ENCODE results near the gene JPH3. TPM values are rescaled to one million over a fixed set of nuclear protein-coding genes. Genes with fewer than 3 reads are reported as not detected.

JPH3 gene
- total RNA-seq, 1 experiment from 2014 or later = 39.0 TPM

DNA sequence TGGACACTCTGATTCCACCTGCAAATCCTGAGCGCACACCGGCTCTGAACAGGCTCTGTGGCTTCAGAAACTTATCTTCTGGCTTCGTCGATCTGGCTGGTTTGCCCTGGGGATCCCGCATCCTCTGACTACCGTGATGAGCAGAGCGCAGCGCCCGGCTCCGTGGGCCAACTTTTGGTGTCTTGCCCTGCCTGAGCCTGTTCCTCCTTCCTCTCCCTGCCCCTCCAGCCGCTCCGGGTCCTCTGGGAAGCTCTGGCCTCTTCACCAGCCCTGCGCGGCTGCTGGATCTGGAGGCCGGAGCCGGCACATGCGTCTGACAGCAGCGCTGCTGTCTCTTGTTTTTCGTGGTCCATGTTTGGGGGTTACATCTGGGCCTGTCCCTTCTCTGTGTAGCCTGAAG is 65.6 kb downstream of the JPH3 start (continued):
- TF ChIP-seq ZNF138 (CRISPR knock-in tag; conservative IDR thresholded peaks at IDR 0.05) (no peak), MYBL2 (CRISPR knock-in tag; IDR thresholded peaks at IDR 0.05) (no peak), GTF2I (CRISPR knock-in tag; conservative IDR thresholded peaks at IDR 0.05) (no peak)

DNA sequence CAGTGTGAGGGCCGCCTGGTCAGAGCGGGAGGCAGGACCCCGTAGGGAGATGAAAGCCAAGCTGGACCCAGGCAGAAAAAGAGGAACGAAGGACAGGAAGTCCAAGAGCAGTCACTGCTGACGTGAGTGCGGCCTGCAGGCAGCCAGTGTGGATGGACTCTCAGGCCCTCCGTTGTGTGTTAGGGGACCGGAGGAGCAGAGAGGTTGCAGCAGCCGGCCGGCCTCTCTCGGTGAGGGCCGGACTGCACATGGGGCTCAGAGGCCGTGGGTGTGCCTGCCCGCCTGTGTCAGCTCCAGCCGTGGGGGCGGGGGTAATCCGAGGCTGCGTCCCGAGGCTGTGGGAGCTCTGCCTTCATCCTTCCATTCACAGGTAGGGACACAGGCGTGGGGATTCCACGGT is 67.4 kb downstream of the JPH3 start:
- Mint-ChIP-seq H3K36me3 (no peaks in the 10 kb centered on the region), H3K9me3 (no peaks in the 10 kb centered on the region), H3K4me1 (peaks cover 3% of the 10 kb centered on the region), H3K4me3 (no peak overlapping the region), H3K27me3 (ENCODE audit: low read depth) (no peaks in the 10 kb centered on the region), H3K27ac (no peak overlapping the region; the same call in 1 of the 2 replicates)
- TF ChIP-seq IRF2 (CRISPR knock-in tag; IDR thresholded peaks at IDR 0.05; ENCODE audit: borderline replicate concordance, low read depth) (no peak), ESRRA (CRISPR knock-in tag; IDR thresholded peaks at IDR 0.05; ENCODE audit: borderline replicate concordance) (no peak), NR1H2 (CRISPR knock-in tag; IDR thresholded peaks at IDR 0.05) (no peak), ZNF121 (CRISPR knock-in tag; IDR thresholded peaks at IDR 0.05) (no peak), CREB1 (CRISPR knock-in tag; IDR thresholded peaks at IDR 0.05) (no peak), RORB (CRISPR knock-in tag; IDR thresholded peaks at IDR 0.05) (no peak), ATF2 (CRISPR knock-in tag; IDR thresholded peaks at IDR 0.05; ENCODE audit: borderline replicate concordance, low read depth) (no peak)
- DNase-seq (ENCODE audit: low spot score) (no peak), ATAC-seq (no peak)
- ChIA-PET POLR2A (no interaction called here), CTCF (interaction anchor here (1.3 kb wide), 1 partner anchor 98 kb away, joined by 4 read pairs; no protein-coding TSS in a partner anchor)

GRCh38 chr16:87671221-87671620 is 68.9 kb downstream of the JPH3 start:
- ATAC-seq (no peak), DNase-seq (ENCODE audit: low spot score) (no peak)
- ChIA-PET POLR2A (no interaction called here), CTCF (no interaction called here)
- Mint-ChIP-seq H3K4me1 (peaks cover 6% of the 10 kb centered on the region), H3K36me3 (no peaks in the 10 kb centered on the region), H3K4me3 (no peak overlapping the region), H3K27me3 (ENCODE audit: low read depth) (no peaks in the 10 kb centered on the region), H3K27ac (no peak overlapping the region), H3K9me3 (no peaks in the 10 kb centered on the region)
- no peak for TF ChIP-seq ZBTB21 (CRISPR knock-in tag; IDR thresholded peaks at IDR 0.05; ENCODE audit: borderline replicate concordance)
- TF ChIP-seq ZNF317 (CRISPR knock-in tag; IDR thresholded peaks at IDR 0.05; ENCODE audit: borderline replicate concordance, low read depth) = no peak

- ATAC-seq (no peak), DNase-seq (ENCODE audit: low spot score) (no peak)
- H3K27ac Mint-ChIP-seq = no peak overlapping the region
- no peaks in the 10 kb centered on the region for H3K9me3 Mint-ChIP-seq
- TF ChIP-seq KAT7 (CRISPR knock-in tag; IDR thresholded peaks at IDR 0.05; ENCODE audit: borderline replicate concordance) (no peak), ATF3 (CRISPR knock-in tag; conservative IDR thresholded peaks at IDR 0.05) (no peak), ZMAT4 (CRISPR knock-in tag; IDR thresholded peaks at IDR 0.05) (no peak), E2F4 (CRISPR knock-in tag; IDR thresholded peaks at IDR 0.05; ENCODE audit: borderline replicate concordance, low read depth) (no peak), MXD4 (CRISPR knock-in tag; IDR thresholded peaks at IDR 0.05; ENCODE audit: borderline replicate concordance) (no peak), ZNF263 (CRISPR knock-in tag; IDR thresholded peaks at IDR 0.05; ENCODE audit: low read depth) (no peak), SMAD3 (CRISPR knock-in tag; IDR thresholded peaks at IDR 0.05; ENCODE audit: borderline replicate concordance) (no peak), NFATC4 (CRISPR knock-in tag; IDR thresholded peaks at IDR 0.05) (no peak)
- TF ChIP-seq, protein P1, sequence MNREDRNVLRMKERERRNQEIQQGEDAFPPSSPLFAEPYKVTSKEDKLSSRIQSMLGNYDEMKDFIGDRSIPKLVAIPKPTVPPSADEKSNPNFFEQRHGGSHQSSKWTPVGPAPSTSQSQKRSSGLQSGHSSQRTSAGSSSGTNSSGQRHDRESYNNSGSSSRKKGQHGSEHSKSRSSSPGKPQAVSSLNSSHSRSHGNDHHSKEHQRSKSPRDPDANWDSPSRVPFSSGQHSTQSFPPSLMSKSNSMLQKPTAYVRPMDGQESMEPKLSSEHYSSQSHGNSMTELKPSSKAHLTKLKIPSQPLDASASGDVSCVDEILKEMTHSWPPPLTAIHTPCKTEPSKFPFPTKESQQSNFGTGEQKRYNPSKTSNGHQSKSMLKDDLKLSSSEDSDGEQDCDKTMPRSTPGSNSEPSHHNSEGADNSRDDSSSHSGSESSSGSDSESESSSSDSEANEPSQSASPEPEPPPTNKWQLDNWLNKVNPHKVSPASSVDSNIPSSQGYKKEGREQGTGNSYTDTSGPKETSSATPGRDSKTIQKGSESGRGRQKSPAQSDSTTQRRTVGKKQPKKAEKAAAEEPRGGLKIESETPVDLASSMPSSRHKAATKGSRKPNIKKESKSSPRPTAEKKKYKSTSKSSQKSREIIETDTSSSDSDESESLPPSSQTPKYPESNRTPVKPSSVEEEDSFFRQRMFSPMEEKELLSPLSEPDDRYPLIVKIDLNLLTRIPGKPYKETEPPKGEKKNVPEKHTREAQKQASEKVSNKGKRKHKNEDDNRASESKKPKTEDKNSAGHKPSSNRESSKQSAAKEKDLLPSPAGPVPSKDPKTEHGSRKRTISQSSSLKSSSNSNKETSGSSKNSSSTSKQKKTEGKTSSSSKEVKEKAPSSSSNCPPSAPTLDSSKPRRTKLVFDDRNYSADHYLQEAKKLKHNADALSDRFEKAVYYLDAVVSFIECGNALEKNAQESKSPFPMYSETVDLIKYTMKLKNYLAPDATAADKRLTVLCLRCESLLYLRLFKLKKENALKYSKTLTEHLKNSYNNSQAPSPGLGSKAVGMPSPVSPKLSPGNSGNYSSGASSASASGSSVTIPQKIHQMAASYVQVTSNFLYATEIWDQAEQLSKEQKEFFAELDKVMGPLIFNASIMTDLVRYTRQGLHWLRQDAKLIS (CRISPR knock-in tag; IDR thresholded peaks at IDR 0.05; ENCODE audit: borderline replicate concordance) = no peak
- no peaks in the 10 kb centered on the region for H3K27me3 Mint-ChIP-seq (ENCODE audit: low read depth)
- ChIA-PET CTCF (no interaction called here), POLR2A (no interaction called here)
- no peak overlapping the region for H3K4me3 Mint-ChIP-seq
- peaks cover 6% of the 10 kb centered on the region for H3K4me1 Mint-ChIP-seq
- no peaks in the 10 kb centered on the region for H3K36me3 Mint-ChIP-seq
These were observed 69.5 kb downstream of the JPH3 start for GRCh38 chr16:87671715-87672270.
